HL-60 (cell line): ENCODE measurements around the gene HTR7.
A peak's percentile ranks its signal among the peaks of the same experiment; 100 is the strongest.

Experiments
- DNase-seq, 2 experiments: peaks; one replicate each; pipeline ENCODE4 v3.0.0-alpha.2; 2010 to 2020; ENCODE audit warnings: low read depth in 1 of 2, low spot score in 1 of 2
- H3K27ac ChIP-seq: fragments of 250-450 bp; sonication (Bioruptor Pico); replicated peaks from 2 replicates; pipeline ENCODE4 v1.5.1; 2020; ENCODE audit warnings: mild to moderate bottlenecking, moderate library complexity
- H3K27me3 ChIP-seq: fragments of 250-450 bp; sonication (Bioruptor Pico); 2 replicates; pipeline ENCODE4 v1.5.1; 2021; ENCODE audit warnings: mild to moderate bottlenecking, moderate library complexity; ENCODE audit not compliant: insufficient read depth, poor library complexity, severe bottlenecking
- H3K4me3 ChIP-seq: replicated peaks from 2 replicates; pipeline ENCODE4 v1.5.1; 2011; ENCODE audit warnings: mild to moderate bottlenecking, control low read depth, low read length; ENCODE audit not compliant: insufficient read depth
- GABPA ChIP-seq: IDR thresholded peaks from 2 replicates; pipeline ENCODE4 v1.6.1; 2012; ENCODE audit warnings: low read depth
- POLR2AphosphoS5 ChIP-seq: IDR thresholded peaks from 2 replicates; pipeline ENCODE4 v1.6.1; 2012; ENCODE audit warnings: low read depth
- REST ChIP-seq: IDR thresholded peaks from 2 replicates; pipeline ENCODE4 v1.6.1; 2012; ENCODE audit warnings: low read depth; ENCODE audit not compliant: insufficient replicate concordance
- SPI1 ChIP-seq: IDR thresholded peaks from 2 replicates; pipeline ENCODE4 v1.6.1; 2012; ENCODE audit warnings: low read depth, mild to moderate bottlenecking, borderline replicate concordance
- TF ChIP-seq, protein P1 (sequence below): IDR thresholded peaks from one replicate; pipeline ENCODE4 v1.5.1; 2011; ENCODE audit warnings: low read length, control low read depth, inconsistent platforms; ENCODE audit not compliant: insufficient read depth

Gene HTR7

DNA sequence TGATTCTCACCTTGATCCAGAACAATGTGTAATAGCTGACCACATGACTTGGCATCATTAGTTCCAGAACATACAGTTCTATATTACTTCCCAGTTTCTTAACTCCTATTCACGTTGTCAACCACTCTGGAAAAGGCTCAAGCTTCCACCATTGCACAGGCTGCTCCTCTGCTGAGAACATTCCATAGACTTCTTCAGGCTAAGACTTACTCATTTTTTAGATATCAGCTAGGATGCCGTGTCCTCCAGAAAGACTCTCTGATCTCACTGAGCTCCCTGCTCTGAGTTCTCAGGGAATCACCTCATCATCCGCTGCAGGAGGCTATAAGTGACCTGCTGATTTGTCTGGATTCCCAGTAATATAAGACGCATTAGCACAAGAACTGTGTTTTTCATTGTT is 73.1 kb downstream of the HTR7 start:
- TF ChIP-seq GABPA = no peak
- TF ChIP-seq SPI1 = no peak
- no peak for TF ChIP-seq POLR2AphosphoS5
- TF ChIP-seq, protein P1, sequence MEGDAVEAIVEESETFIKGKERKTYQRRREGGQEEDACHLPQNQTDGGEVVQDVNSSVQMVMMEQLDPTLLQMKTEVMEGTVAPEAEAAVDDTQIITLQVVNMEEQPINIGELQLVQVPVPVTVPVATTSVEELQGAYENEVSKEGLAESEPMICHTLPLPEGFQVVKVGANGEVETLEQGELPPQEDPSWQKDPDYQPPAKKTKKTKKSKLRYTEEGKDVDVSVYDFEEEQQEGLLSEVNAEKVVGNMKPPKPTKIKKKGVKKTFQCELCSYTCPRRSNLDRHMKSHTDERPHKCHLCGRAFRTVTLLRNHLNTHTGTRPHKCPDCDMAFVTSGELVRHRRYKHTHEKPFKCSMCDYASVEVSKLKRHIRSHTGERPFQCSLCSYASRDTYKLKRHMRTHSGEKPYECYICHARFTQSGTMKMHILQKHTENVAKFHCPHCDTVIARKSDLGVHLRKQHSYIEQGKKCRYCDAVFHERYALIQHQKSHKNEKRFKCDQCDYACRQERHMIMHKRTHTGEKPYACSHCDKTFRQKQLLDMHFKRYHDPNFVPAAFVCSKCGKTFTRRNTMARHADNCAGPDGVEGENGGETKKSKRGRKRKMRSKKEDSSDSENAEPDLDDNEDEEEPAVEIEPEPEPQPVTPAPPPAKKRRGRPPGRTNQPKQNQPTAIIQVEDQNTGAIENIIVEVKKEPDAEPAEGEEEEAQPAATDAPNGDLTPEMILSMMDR = no peak
- TF ChIP-seq REST = no peak
- no peak for DNase-seq
- no peaks in the 10 kb centered on the region for H3K27me3 ChIP-seq

DNA sequence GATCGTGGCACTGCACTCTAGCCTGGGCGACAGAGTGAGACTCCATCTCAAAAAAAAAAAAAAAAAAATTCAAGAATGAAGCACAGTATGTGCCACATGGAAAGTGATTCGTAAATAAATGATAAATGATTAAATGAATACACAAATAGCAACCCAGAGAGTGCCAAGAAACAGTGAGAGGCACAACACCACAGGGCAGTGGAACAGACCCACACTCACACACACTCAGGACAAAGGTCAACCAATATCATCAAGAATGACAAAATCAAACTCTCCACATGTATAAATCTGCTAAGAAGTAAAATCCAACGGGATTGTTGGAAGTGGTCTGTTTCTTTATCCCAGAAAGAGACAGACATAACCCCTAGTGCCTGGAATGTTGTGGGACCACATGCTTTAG is 77.4 kb downstream of the HTR7 start:
- H3K27me3 ChIP-seq = no peaks in the 10 kb centered on the region

More for the DNA sequence above, 73.1 kb downstream of the HTR7 start:
- H3K4me3 ChIP-seq = no peak overlapping the region
- no peak overlapping the region for H3K27ac ChIP-seq

GRCh38 chr10:90779548-90779947 is 78.3 kb downstream of the HTR7 start:
- Histone ChIP-seq H3K27me3 (no peaks in the 10 kb centered on the region), H3K27ac (no peak overlapping the region), H3K4me3 (no peak overlapping the region)
- DNase-seq = no peak
- no peak for TF ChIP-seq REST
- TF ChIP-seq, protein P1 = peak; percentile 4
- TF ChIP-seq SPI1 = no peak
- TF ChIP-seq POLR2AphosphoS5 = no peak
- TF ChIP-seq GABPA = no peak

More for the DNA sequence above, 77.4 kb downstream of the HTR7 start:
- Histone ChIP-seq H3K27ac (no peak overlapping the region), H3K4me3 (no peak overlapping the region)
- no peak for DNase-seq
- TF ChIP-seq, protein P1 = no peak

- DNase-seq = peak in 1 of 2 experiments; percentile 80
- Histone ChIP-seq H3K4me3 (no peak overlapping the region), H3K27ac (no peak overlapping the region), H3K27me3 (no peaks in the 10 kb centered on the region)
- TF ChIP-seq POLR2AphosphoS5 (no peak), GABPA (no peak), REST (no peak), SPI1 (no peak)
- TF ChIP-seq, protein P1 = no peak
Measured at GRCh38 chr10:90777621-90778020, 80.2 kb downstream of the HTR7 start.
